22Rv1 (cell line): ENCODE results near the gene SUSD6.

Experiments used
- CTCF ChIP-seq: fragments of 450-650 bp; IDR thresholded peaks from 2 replicates; pipeline ENCODE4 v1.5.1; 2017; ENCODE audit warnings: mild to moderate bottlenecking
- ZFX ChIP-seq: fragments of 450-650 bp; IDR thresholded peaks from 2 replicates; pipeline ENCODE4 v1.6.1; 2017; ENCODE audit warnings: antibody characterized with exemption, borderline replicate concordance

GRCh38 chr14:69624136-69624535, 12.7 kb downstream of the SUSD6 start:
- TF ChIP-seq CTCF (no peak), ZFX (no peak)
